Measurements from ENCODE around the gene NUDT6.

DNA sequence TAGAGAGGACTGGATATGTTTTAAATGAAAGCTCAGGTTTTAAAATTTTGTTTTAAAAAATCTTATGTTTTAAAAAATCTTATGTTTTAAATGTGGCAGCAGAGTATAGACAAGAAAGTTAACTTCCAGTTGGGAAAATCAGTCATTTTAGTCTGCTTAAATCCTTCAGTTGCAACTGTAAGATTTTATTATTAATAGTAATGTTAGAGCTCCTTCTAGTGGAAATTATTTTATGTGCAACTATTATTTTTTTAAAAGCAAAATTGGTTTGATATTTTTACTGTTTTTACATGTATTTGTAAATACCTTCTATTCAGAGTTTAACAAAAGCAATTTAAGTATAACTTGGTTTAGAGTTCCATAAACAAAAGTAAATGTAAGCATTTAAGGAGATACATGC, 8.5 kb upstream of the NUDT6 start:
- TF ChIP-seq RCOR1 (IDR thresholded peaks at IDR 0.05; ENCODE audit: low read length), result no peak
- TF ChIP-seq EZH2phosphoT487 (IDR thresholded peaks at IDR 0.05; ENCODE audit: borderline replicate concordance, low read depth), result no peak
- no peak for TF ChIP-seq EP300 (IDR thresholded peaks at IDR 0.05; ENCODE audit: borderline replicate concordance in 1 of 2, low read depth in 1 of 2, low read length in 1 of 2)
- no peak for TF ChIP-seq SIN3A (IDR thresholded peaks at IDR 0.05; ENCODE audit: borderline replicate concordance, low read depth, low read length)
- peak; percentile 82 for TF ChIP-seq CTCF (IDR thresholded peaks at IDR 0.05)
- TF ChIP-seq, protein P1, sequence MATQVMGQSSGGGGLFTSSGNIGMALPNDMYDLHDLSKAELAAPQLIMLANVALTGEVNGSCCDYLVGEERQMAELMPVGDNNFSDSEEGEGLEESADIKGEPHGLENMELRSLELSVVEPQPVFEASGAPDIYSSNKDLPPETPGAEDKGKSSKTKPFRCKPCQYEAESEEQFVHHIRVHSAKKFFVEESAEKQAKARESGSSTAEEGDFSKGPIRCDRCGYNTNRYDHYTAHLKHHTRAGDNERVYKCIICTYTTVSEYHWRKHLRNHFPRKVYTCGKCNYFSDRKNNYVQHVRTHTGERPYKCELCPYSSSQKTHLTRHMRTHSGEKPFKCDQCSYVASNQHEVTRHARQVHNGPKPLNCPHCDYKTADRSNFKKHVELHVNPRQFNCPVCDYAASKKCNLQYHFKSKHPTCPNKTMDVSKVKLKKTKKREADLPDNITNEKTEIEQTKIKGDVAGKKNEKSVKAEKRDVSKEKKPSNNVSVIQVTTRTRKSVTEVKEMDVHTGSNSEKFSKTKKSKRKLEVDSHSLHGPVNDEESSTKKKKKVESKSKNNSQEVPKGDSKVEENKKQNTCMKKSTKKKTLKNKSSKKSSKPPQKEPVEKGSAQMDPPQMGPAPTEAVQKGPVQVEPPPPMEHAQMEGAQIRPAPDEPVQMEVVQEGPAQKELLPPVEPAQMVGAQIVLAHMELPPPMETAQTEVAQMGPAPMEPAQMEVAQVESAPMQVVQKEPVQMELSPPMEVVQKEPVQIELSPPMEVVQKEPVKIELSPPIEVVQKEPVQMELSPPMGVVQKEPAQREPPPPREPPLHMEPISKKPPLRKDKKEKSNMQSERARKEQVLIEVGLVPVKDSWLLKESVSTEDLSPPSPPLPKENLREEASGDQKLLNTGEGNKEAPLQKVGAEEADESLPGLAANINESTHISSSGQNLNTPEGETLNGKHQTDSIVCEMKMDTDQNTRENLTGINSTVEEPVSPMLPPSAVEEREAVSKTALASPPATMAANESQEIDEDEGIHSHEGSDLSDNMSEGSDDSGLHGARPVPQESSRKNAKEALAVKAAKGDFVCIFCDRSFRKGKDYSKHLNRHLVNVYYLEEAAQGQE (IDR thresholded peaks at IDR 0.05; ENCODE audit: low read depth, low read length), result no peak
- TF ChIP-seq, protein P2, sequence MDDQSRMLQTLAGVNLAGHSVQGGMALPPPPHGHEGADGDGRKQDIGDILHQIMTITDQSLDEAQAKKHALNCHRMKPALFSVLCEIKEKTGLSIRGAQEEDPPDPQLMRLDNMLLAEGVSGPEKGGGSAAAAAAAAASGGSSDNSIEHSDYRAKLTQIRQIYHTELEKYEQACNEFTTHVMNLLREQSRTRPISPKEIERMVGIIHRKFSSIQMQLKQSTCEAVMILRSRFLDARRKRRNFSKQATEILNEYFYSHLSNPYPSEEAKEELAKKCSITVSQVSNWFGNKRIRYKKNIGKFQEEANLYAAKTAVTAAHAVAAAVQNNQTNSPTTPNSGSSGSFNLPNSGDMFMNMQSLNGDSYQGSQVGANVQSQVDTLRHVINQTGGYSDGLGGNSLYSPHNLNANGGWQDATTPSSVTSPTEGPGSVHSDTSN (IDR thresholded peaks at IDR 0.05), result no peak
- peak; percentile 54 for TF ChIP-seq RAD21 (IDR thresholded peaks at IDR 0.05; ENCODE audit: low read length)
- no peak for TF ChIP-seq TEAD4 (IDR thresholded peaks at IDR 0.05; ENCODE audit: borderline replicate concordance, insufficient read depth)
- TF ChIP-seq SMC3 (IDR thresholded peaks at IDR 0.05; ENCODE audit: low read depth, low read length), result no peak
- TF ChIP-seq, protein P3, sequence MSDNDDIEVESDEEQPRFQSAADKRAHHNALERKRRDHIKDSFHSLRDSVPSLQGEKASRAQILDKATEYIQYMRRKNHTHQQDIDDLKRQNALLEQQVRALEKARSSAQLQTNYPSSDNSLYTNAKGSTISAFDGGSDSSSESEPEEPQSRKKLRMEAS (IDR thresholded peaks at IDR 0.05; ENCODE audit: low read depth), result no peak

All from SK-N-SH (cell line).